EH (cell line): Measurements from ENCODE around the gene CLSTN2.

Experiments
- DNase-seq: peaks from one replicate; pipeline ENCODE4 v3.0.0-alpha.2; 2015; ENCODE audit warnings: low read depth

CLSTN2 gene

DNA sequence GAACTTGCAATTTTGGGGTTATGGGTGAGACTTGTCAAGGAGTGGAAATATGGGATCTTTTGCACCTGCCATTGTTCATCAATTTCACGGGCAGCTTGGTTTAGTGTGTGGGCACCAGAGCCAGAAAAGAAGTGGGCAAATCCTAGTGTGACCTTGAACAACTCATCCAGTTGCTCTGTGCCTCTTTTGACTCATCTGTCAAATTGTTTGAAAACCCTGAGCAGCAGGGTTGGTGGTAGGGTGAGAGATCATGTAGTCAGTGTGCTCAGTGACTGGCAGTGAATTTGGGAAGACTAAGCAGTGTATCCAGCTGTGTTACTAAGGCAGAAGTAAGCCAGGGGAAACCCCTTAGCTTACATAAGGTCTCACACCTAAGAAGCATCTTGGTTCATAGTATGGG, 449.9 kb downstream of the CLSTN2 start:
- no peak for DNase-seq

DNA sequence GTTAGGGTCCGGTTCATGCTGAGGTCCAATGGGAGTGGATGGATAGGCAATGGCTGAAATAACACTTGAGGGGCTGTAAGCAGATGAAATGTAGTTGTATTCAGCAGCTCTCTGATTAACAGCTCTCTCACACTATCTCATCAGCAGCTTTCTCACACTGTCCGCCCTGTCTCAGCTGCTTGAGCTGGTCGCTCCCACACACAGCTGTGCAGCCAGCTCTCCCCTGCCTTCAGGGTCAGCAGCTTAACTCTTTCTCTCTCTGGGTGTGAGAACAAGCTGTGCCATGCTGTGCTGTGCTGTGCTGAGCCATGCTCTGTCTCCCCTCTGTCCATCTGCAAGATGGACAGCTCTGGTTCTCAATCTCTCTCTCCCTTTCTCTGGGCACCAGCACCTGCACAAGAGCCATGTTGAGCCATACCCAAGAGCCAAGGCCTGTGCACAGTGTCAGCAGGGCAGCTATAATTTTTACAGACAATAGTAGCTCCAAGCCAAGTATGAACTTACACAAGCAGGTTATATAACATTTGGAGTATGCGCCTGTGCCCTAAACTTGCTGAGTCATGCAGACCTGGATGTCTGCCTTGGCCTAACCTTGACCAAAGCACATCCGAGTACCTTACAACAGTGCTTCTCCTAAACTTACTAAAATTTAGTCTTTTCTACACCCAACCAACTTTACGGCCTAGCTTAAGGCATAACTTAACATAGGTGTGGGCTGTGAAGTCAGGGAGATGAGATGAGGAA, 451.5 kb downstream of the CLSTN2 start:
- no peak for DNase-seq

DNA sequence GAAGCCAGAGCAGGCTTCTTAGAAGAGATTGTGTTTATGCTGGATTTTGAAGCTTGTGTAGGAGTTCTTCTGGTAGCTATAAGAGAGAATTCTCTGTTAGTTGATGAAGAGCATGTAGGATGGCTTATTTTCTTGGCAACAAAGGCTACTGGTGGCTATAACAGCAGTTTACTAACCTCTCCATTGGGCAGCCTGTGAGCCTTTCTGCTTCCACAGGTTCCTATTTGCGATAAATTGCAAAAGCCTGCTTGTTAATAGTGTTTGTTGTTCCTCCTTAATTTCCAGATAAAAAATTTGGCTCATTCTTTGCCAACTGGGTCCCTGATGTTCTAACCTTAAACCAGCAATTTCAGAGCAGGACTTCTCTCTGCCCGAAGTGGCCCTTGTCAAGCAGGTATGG, 452.3 kb downstream of the CLSTN2 start:
- no peak for DNase-seq

DNA sequence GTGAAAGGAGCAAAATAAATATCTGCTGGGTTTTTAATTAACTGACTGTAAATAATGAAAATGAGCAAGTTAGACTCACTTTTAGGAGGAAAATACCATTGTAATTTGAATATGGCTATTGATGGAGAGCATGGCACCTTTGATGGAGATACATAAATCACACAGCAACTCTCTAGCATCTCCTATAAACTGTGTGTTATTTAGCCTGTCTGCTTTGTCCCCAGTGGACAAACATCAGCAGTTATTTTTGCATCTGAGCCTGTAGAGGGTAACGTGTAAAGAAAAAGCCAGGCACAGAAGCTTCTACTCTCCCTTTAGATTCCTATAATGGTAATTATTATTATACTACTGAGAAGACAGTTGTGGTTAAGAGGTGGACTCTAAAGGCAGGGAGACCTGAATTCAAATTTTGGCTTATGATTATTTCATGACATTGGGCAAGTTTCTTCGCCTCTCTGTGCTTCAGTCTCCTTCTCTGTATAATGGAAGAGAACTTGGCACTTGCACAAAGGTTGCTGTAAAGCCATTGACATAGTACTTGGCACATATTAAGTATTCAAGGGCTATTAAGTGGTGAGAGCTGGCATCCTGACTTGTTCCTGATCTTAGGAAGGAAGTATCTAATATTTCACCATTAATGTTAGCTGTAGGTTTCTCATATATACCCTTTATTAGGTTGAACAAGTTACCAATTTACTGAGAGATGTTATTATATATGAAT, 453.4 kb downstream of the CLSTN2 start:
- no peak for DNase-seq

DNA sequence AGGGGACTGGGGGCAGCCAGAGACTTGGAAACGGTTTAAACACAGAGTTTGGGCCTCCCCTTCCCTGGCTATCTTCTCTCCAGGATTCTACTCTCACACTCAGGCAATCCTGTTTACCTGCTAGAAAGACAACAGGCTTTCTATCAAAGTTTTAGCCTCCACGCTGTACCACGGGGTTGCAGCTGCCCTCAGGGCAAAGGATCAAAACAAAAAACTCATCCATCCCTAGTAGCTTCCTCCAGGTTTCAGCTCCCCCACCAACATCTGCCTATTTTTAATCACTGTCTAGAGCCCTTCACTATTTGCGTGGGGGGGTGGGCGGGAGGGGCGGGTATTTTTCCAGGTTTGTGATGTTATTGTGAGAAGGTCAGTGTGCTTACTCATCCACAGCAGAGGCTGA, 456.1 kb downstream of the CLSTN2 start:
- no peak for DNase-seq

DNA sequence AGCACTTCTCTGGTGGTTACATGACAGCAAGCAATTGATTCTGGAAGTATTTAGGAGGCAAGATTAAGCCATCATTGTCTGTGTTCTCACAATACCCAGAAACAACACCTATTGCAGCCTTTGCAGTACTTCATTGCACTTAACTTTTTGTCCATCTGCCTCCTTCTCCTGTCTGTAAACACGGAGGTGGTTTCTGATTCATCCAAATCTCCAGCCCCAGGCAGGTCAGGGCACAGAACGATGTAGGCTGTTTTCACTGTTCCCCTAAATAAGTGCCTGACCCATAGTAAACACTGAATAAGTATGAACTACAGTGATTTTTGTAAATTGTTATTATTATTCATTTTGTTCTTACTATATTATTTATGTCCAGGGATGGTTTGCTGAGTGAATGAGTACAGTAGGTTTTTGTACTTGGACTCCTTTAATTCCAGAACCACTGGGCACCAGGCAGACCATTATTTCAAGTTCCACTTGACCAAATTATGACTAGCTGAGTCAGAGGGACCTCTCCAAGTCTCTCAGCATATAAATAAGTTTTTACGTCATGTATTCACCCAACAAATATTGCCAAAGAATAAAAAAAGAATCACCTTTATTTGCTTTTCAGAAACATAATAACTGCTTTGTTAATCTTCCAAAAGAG, 459.6 kb downstream of the CLSTN2 start:
- DNase-seq: no peak

DNA sequence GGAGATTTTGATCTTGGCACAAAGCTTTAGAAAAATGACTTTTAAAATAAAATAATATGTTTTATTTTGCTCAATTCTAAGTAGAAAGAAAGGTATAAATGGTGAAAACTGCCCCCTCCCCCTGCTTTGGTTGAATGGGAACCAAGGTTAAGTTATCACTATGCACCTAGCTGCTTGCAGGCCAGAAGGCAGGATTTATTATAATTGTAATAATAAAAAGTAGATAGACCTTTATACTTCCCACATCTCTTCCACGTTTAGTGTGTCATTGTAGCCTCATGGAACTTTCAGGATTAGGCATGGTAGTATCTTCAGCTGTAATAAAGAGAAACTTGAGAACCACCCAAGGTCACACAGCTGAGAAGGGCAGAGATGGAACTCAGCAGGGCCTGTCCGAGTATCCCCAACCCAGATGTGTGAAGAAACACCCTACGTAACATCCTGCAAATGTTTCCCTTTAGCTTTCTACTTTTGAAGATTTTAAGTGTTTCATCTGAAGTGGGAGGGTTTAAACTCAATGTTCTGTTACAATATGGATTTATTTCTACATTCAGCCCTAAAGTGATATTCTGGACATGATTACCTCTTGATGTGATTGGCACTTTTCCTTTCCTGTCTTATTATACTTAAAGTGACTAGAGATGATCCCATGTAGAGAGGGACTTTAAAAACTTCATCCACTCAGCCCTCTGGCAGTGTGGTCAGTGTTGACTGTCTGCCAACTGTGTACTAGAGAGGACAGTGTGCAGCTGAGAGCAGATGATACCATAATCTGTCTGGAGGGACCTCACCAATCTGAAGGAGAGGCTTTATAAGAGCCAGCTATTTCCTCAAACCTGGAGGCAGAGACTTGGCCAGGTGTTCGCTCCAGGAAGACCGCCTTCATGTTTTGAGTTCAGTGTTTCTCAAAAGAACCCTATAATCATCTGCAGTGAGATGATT, 460.4 kb downstream of the CLSTN2 start:
- DNase-seq: no peak

DNA sequence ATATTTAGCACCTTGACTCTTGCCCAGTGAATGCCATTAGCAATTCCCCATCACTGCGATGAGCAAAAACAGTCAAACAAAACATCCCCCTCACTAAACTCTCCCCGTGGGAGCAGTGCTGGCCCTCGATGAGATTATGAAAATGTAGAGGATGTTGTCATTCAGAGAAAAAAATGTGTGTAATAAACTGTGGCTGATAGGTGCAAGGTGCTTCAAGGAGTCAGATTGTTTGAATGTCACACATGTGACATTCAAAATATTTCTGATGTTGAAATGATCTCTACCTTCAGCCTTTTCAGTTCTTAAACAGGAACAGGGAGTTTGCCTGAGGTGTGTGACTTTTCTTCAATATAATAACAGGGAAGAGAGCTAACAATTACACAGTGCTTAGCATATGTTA, 461.1 kb downstream of the CLSTN2 start:
- no peak for DNase-seq

DNA sequence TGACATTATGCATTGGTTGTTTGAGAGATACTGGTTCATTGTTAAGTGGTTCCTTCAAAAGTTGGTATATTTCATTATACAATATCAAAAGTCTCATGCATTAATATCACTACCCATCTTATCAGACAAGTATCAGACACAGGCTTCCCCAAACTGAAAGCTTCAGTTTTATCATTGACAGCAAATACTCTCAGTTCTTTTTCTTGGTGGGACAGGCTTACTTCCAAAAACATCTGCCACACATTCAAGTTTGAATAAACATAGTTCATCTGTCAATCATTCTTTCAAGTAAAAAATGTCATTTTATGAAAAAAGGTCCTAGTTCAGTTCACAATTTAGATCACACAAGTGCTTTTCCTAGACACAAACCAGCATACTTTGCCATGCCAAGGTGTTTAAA, 462.9 kb downstream of the CLSTN2 start:
- no peak for DNase-seq

DNA sequence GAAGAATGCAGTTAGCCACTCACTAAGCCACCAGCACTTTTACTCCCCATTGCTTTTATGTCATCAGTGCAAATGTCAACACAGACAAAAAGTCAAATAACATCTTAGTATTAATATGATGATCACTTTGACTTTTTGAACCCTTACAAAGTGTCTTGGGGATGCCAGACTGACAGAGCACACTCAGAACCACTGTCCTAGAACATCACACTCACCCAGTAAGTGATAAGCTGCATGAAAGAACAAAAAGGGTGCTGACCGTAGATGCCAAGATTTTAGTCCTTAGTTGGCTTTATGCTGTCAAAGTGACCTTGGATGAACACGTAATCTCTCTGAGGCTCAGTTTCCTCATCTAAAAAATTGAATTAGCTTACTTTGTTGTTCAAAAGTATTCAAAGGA, 463.4 kb downstream of the CLSTN2 start:
- no peak for DNase-seq

DNA sequence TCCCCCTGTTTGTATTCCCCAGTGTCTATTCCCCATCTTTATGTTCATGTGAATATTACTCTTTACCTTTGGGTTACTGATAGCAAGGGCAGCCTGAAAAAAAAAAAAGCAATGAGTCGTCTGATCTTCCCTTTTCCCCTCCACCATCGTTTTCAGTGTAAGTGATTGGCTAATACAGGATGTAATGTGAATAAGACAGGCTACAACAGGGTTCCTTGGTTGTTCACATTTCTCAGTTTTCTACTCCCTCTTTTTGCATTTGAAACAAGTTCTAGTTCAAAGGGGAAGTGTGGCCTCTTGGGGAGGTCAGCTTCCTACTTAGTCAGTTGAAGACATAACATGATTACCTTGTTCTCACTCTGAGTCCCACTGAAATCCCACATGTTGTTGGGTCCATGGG, 464.9 kb downstream of the CLSTN2 start:
- DNase-seq: no peak

DNA sequence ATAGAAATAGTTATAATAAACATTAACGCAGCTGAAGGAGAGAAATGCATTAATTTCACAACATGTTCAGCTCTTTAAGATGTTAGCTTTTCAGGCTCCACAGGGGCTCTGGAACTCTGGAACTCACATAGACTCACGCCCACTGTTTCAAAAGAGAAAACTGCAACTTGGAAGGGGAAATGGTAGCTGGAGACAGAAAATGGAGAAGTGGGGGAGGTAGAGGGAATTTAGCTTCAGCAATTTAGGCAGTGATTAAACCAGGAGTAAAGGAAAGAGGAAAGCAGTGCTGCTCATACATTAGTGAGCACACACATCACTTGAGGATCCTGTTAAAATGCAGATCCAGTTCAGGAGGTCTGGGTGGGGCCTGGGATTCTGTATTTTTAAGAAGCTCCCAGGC, 468.1 kb downstream of the CLSTN2 start:
- DNase-seq: no peak

DNA sequence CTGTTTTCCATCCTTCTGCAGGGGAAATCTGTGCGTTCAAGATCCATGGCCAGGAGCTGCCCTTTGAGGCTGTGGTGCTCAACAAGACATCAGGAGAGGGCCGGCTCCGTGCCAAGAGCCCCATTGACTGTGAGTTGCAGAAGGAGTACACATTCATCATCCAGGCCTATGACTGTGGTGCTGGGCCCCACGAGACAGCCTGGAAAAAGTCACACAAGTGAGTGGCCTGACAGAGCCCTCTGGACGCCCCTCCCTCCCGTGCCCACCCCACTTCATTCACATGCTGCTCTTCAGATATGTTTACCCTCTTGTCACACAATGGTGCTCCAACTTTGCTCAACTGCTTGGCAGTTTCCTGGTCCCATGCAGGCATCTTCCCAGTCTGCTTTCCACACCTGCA, 468.6 kb downstream of the CLSTN2 start:
- no peak for DNase-seq

DNA sequence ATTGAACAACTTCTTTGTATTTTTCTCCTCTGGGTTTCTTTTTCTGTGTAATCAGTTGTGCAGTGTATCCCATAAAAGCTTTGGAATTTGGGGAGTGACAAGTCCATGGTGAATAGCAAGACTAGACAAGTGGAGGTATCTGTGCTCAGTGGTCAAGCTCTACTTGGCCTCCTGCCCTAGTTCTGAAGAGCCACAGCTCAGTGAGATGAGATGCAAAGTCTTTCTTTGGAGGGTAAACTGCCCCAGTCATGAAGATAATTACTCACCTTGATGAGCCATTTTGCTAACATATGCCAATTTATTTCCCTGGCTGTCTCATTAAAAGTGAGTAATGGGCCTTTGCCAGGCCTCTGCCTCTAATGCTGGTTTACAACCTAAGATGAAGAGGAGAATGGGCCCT, 471.7 kb downstream of the CLSTN2 start:
- DNase-seq: no peak

DNA sequence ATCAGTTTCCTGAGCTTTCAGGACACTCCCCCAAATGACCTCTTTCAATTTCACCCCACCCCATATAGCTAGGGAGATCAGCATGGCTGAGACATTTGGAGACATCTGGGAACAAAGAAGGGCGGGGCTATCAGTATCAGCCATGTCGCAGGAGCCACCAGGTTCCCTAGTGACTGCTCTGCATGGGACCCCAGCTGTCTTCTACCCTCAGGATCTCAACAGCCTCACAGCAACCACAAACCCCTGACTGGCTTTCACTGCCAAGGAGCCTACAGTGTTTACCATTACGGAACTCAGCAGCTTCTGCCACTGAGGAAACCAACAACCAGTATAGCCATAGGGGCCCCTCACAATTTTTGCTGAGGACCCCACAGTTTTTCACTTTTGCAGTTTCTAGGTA, 473.3 kb downstream of the CLSTN2 start:
- no peak for DNase-seq

DNA sequence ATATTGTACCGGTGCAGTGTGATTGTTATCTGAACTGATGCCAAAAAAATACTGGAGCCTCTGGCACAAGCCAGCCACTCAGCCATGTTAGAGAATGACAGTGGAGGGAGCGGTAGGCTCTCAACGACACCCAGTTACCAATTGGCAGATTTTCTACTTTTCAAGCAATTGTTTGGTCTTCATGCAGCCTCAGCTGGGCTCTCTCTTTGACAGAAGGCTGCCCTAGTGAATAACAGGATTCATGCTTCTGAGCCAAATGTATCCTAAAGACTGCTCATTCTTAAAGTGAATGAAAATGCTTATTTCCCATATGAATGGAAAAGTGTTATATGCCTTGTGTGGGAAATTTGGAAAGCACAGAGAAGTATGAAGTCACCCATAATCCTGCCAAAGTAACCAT, 481.7 kb downstream of the CLSTN2 start:
- no peak for DNase-seq

DNA sequence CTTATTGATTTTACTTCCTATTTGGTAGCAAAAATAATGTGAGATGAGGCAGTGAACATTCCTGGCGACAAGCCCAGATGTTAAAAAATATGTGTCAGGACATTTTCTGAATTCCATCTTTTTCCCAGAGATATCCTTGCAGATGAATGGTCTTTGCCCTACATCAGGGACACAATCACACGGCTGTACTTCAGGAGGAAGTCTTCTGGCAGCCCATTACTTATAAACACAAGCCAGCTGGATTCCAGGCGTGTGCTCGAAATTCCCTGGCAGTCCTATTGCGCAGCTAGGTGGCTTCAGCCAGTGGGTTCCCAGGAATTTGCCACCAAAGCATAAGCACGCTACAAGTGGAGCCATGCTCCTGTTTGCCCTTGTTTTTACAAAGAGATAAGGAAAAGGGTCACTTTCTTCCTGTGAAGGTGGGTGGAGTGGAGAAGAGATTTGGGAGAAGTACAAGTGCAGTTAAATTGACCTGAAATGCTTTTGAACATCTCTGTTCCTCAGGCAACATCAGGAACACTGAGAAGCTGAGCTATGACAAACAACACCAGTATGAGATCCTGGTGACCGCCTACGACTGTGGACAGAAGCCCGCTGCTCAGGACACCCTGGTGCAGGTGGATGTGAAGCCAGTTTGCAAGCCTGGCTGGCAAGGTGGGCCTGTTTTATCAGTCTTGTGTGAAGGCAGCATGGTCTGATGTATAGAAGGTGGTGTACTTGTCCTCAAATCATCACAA, 485.8 kb downstream of the CLSTN2 start:
- peak; percentile 72 for DNase-seq

DNA sequence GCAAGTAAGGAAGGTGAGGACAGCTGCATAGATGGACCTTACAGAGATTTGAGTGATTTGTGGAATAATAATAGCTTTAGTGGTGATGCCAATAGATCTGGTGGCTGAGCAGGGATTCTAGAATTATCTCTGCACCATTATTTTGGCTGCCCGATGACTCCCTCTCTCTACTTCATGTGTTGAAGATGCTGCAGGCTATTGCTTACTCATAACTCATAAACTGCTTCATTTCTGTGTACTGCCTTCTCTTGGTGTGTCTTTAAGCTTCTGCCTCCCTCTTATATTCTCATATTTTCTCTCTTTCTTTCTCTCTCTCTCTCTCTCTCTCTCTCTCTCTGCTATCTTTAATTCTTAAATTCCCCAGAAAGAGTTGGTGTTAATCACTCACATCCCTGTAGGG, 486.9 kb downstream of the CLSTN2 start:
- DNase-seq: peak; percentile 30

DNA sequence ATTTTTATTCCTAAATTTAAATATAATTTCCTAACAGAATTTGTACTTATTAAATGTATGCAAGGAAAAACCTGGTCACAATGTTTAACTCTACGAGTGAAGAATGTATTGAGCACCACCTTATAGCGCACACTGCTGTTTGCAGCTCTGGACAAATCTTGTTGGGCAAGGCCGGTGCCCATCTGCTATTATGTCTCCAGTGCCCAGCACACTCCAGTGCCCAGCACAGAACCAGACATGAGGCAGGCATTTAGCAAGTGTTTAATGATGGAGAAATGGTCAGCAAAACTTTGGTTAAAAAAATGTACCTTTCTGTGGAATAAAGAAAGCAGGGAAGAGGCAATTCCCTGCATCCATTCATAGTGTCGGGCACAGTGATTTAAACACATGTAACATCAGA, 488.2 kb downstream of the CLSTN2 start:
- no peak for DNase-seq

DNA sequence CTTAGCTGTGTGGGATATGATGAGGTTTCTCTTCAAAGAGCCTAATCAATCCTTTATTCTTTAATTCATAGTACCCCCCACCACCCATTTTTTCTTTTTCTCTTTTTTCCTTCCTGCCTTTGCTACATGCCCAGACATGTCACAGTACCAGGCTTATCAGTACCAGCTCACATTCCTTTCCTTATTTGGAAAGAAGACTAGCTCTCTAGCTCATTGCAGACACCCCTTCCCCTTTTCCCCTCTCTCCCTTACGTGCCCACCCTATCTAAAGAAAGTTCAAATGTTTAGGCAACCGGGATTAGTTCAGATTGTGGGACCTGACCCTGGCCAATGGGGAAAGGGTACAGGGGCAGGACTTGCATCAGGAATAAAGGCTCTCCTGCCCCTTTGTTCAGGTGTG, 488.6 kb downstream of the CLSTN2 start:
- peak; percentile 12 for DNase-seq

DNA sequence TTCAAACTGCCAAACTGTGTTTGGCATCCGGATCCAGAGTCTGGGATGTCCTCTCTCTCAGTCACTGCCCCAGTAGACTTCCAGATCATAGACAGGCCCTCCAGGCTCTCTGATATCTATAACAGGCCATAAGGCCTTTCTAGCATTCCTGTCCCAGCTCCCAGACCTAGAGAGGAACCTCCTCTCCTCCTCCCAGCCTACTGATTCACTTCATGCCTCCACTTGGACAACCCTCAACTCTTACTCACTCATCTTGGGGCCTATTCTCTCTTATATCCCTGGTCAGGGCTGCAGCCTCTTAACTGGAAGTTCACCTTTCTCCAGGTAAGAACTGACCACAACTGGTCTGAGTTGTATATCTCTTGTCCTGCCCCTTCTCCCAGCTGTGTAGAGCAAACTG, 489.2 kb downstream of the CLSTN2 start:
- peak; percentile 23 for DNase-seq

DNA sequence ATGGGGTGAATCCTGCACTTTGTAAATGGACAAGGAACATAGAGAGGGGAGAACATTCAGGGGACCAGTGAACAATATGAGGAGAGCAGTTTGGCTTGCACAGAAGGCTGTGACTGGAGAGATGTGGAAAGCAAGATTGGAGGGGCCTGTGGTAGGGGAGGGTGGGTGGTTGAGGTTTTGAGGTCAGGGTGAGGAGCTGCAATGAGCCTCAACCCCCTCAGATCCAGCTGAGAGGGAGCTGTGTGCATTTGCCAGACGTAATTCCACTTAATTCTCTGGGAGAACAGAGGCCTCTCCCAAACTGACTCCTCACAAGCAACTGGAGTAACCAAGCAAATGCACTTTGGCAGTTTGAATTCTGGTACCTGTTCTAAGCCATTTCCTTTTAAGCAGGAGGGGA, 489.7 kb downstream of the CLSTN2 start:
- no peak for DNase-seq
